Islet precursor cell (in vitro differentiated cells): ENCODE data around the gene ARGLU1.

Source experiments
- DNase-seq: peaks from one replicate; pipeline ENCODE4 v3.0.0-alpha.2; 2018

ARGLU1 gene

GRCh38 chr13:106498158-106498557 lies 69.8 kb downstream of the ARGLU1 start:
- no peak for DNase-seq

GRCh38 chr13:106497079-106497478 lies 70.9 kb downstream of the ARGLU1 start:
- no peak for DNase-seq

DNA sequence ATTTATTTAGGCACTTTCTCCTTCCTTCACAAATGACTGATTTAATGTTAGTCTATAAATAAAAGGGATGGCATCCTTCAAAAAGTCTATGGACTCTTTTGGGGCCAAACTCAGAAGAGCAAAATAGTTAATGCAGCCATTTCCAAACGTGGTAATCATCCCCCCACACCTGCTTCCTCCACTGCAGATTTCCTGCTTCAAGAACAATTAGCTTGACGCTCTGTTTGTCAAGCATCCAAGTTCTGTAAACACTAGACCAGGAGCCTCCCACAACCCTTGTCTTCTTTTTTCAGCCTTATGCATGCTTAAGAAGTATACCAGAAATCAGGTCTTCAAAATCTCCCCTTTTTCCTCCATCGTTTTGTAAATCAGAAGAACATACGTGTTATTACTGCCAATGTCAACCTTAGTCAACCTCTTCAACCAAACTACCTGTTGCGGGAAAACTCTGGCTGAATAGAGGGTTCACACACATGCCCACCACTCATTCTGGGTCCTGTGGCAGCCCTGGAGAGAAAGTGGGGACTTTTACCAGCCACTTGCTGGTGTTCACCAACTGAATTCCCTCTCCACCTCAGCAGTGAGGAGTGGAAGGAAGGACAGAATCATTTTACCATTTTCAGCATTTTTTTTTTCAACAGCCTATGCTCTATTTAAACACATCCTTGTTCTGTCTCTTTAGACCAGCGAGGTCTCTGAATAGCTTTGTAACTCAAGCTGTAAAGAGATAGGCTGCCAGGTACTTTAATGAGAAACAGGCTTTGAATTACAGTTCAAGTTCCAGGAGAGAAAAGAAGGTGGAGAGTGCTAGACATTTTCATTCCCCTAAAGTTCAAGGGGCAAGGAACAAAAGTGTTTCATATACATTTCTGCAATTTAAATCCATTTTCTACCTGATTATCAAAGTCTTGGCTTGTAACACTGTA lies 71.6 kb downstream of the ARGLU1 start:
- DNase-seq, result no peak

GRCh38 chr13:106494936-106495335 lies 73.0 kb downstream of the ARGLU1 start:
- DNase-seq, result no peak

DNA sequence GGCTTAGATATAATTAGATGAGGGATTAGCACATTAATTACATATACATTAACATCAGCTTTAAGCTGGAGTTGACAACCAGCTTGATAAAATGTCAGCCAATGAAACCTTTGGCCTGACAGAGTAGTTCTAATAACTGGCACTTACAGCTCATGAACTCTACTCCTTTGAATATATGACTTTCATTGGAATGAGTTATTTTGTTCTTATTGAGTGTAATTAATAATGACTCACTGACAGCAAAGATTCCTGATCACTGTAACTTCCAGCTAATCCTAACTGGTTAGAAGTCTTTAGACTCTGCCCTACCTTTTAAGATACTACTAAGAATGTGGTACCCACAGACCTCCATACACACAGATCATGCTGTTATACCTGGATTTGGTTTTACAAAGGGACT lies 73.4 kb downstream of the ARGLU1 start:
- DNase-seq, result no peak

DNA sequence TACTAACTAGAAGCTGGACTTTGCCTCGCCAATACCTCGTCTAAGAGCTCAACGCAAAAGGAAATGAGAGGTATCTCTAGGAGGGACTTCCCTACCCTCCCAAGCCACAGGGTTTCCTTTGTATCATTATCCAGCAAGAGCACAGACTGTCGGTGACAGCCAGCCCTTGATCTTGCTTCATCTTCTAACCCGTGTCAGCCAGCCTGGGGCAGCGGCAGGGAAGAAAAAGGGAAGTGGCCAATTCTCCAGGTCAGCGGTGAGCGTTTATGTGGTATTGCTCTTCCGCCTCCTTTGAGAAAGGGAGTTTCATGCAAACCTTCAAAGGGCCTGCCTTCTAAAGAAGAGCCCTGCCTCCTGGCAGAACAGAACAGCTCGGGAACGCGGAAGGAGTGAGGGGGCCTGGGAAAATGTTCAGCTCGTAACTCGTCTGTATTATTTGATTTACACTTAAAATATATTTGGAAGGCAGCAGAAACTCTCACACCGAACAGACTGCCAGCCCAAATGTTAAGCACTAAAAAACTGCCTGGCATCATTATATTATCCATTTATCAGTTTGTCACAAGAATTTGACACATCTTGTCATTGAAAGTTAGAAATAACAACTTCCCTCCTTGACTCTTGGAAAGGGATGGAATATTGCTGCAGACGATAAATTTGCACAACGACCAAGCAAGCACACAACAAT lies 74.3 kb downstream of the ARGLU1 start:
- DNase-seq, result peak; percentile 61

GRCh38 chr13:106492588-106493475 lies 75.1 kb downstream of the ARGLU1 start:
- DNase-seq, result peak; percentile 37

DNA sequence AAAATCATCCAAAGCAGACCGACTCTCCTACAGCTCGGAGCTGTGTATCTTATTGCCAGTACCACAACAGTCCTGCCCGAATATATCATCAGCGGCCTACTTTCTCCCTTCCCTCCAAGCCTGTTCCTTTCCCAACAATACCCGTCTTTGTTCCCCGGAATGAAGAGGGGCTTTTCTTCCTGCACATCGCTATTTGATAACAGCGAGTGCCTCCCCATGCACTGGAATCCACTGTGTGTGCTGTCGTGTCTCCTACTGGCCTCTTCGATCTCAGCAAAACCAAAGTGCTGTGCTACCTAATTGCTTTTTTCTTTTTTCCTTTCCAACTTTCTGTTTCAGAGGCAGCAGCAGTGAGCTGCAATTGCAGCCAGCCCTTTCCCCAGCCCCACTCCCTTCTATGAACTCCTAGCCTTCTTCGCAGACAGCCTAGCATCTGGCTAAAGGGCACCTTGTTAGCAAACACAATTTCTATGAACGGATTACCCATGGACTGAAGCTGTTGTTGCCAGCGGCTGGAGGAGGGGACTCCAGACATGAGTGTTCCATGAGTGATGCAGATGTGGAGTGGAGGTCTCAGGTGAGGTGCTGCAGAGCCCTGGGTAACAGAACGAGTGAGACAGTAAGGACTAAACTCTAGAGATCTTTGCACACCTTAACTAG lies 75.9 kb downstream of the ARGLU1 start:
- peak; percentile 43 for DNase-seq
